NB4 (cell line): Measurements from ENCODE around the gene IBTK.

Experiments used
- MYC ChIP-seq: IDR thresholded peaks from 2 replicates; pipeline ENCODE4 v1.6.1; 2011; ENCODE audit warnings: low read depth, low read length
- TF ChIP-seq, protein P1 (sequence below): IDR thresholded peaks from one replicate; pipeline ENCODE4 v1.5.1; 2012; ENCODE audit warnings: low read depth, low read length

DNA sequence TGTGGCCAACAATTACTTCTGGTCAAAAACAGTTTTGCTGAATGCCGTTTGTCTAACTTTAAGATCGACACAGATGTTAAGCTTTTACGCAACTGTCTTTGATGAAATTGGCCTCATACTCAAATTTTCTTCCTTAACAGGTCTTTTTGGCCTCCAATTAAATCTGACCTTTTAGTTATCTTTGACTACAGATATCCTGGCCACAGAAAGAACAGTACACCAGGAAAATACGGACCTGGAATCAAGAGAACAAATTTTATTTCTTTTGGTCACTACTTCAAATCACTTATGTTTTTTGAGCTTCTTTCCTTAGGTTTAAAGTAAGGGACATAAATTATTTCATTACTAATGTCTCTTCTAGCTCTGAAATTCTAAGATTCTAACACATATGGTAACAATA is 49.8 kb downstream of the IBTK start:
- TF ChIP-seq, protein P1, sequence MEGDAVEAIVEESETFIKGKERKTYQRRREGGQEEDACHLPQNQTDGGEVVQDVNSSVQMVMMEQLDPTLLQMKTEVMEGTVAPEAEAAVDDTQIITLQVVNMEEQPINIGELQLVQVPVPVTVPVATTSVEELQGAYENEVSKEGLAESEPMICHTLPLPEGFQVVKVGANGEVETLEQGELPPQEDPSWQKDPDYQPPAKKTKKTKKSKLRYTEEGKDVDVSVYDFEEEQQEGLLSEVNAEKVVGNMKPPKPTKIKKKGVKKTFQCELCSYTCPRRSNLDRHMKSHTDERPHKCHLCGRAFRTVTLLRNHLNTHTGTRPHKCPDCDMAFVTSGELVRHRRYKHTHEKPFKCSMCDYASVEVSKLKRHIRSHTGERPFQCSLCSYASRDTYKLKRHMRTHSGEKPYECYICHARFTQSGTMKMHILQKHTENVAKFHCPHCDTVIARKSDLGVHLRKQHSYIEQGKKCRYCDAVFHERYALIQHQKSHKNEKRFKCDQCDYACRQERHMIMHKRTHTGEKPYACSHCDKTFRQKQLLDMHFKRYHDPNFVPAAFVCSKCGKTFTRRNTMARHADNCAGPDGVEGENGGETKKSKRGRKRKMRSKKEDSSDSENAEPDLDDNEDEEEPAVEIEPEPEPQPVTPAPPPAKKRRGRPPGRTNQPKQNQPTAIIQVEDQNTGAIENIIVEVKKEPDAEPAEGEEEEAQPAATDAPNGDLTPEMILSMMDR = no peak
- no peak for TF ChIP-seq MYC
